Measurements from ENCODE around the gene PRSS35.
A peak's percentile ranks its signal among the peaks of the same experiment; 100 is the strongest.
"Not testable (repeated sequence)": the region's sequence is repeated elsewhere in the genome, so short reads cannot be mapped to it uniquely, and the experiment has no call there.

Gene PRSS35

GRCh38 chr6:83511901-83512681 is at the start of gene PRSS35:
Gene PRSS35, plus strand, starts transcription at chr6:83512534. Its CDS starts 10,908 bp downstream, at chr6:83523442.
- no peak for FAIRE-seq

- no peak for FAIRE-seq
Measured at GRCh38 chr6:83463886-83464285, 48.4 kb upstream of the PRSS35 start.

- no peak for FAIRE-seq
Measured at GRCh38 chr6:83464381-83465140, 47.8 kb upstream of the PRSS35 start.

GRCh38 chr6:83466328-83466727 is 46.0 kb upstream of the PRSS35 start:
- FAIRE-seq = no peak

GRCh38 chr6:83467620-83468036 is 44.7 kb upstream of the PRSS35 start:
- no peak for FAIRE-seq

GRCh38 chr6:83470001-83470400 is 42.3 kb upstream of the PRSS35 start:
- no peak for FAIRE-seq

- no peak for FAIRE-seq
Measured at GRCh38 chr6:83470587-83470986, 41.7 kb upstream of the PRSS35 start.

GRCh38 chr6:83472767-83473166 is 39.6 kb upstream of the PRSS35 start:
- no peak for FAIRE-seq

GRCh38 chr6:83474309-83474708 is 38.0 kb upstream of the PRSS35 start:
- FAIRE-seq = no peak

GRCh38 chr6:83476971-83477370 is 35.4 kb upstream of the PRSS35 start:
- FAIRE-seq = no peak

GRCh38 chr6:83479389-83479788 is 32.9 kb upstream of the PRSS35 start:
- FAIRE-seq = no peak

GRCh38 chr6:83480470-83480869 is 31.9 kb upstream of the PRSS35 start:
- FAIRE-seq = no peak

GRCh38 chr6:83481938-83482337 is 30.4 kb upstream of the PRSS35 start:
- FAIRE-seq = not testable (repeated sequence)

GRCh38 chr6:83488448-83488847 is 23.9 kb upstream of the PRSS35 start:
- FAIRE-seq = no peak

- no peak for FAIRE-seq
Measured at GRCh38 chr6:83488861-83489260, 23.5 kb upstream of the PRSS35 start.

- FAIRE-seq = no peak
Measured at GRCh38 chr6:83490217-83490807, 22.0 kb upstream of the PRSS35 start.

- FAIRE-seq = no peak
Measured at GRCh38 chr6:83505356-83505755, 7.0 kb upstream of the PRSS35 start.

- no peak for FAIRE-seq
Measured at GRCh38 chr6:83509441-83509840, 2.9 kb upstream of the PRSS35 start.

- FAIRE-seq = no peak
Measured at GRCh38 chr6:83510791-83511190, 1.5 kb upstream of the PRSS35 start.

GRCh38 chr6:83511266-83511665 is 1.1 kb upstream of the PRSS35 start:
- no peak for FAIRE-seq

- no peak for FAIRE-seq
Measured at GRCh38 chr6:83514466-83514865, 2.1 kb downstream of the PRSS35 start.

- FAIRE-seq = peak; percentile 100
Measured at GRCh38 chr6:83514866-83515466, 2.6 kb downstream of the PRSS35 start.

- no peak for FAIRE-seq
Measured at GRCh38 chr6:83517500-83517899, 5.2 kb downstream of the PRSS35 start.
